Ecto neural progenitor cell (in vitro differentiated cells): ENCODE measurements around the gene AGRP.

Experiments used
- DNase-seq: peaks from one replicate; pipeline ENCODE4 v3.0.0-alpha.2; 2018; ENCODE audit warnings: low spot score

AGRP gene

GRCh38 chr16:67445441-67445912 is 37.9 kb downstream of the AGRP start:
- DNase-seq, result no peak

GRCh38 chr16:67445126-67445426 is 38.3 kb downstream of the AGRP start:
- DNase-seq, result no peak

GRCh38 chr16:67444259-67445125 is 38.9 kb downstream of the AGRP start:
- no peak for DNase-seq

GRCh38 chr16:67443265-67443664 is 40.1 kb downstream of the AGRP start:
- no peak for DNase-seq

GRCh38 chr16:67442581-67443255 is 40.6 kb downstream of the AGRP start:
- no peak for DNase-seq

- DNase-seq, result no peak
Observed at GRCh38 chr16:67441907-67442306, 41.4 kb downstream of the AGRP start.

GRCh38 chr16:67441271-67441753 is 42.0 kb downstream of the AGRP start:
- no peak for DNase-seq

GRCh38 chr16:67438824-67439393 is 44.4 kb downstream of the AGRP start:
- DNase-seq, result no peak

GRCh38 chr16:67438098-67438791 is 45.1 kb downstream of the AGRP start:
- DNase-seq, result no peak

GRCh38 chr16:67437513-67437912 is 45.8 kb downstream of the AGRP start:
- no peak for DNase-seq

GRCh38 chr16:67436640-67437193 is 46.6 kb downstream of the AGRP start:
- DNase-seq, result no peak

GRCh38 chr16:67435758-67436164 is 47.6 kb downstream of the AGRP start:
- DNase-seq, result no peak

- DNase-seq, result no peak
Observed at GRCh38 chr16:67433131-67433719, 50.1 kb downstream of the AGRP start.
